ENCODE measurements around the gene SDCBP2. TPM values are rescaled to one million over a fixed set of nuclear protein-coding genes. Genes with fewer than 3 reads are reported as not detected.

The SDCBP2 gene
- total and polyA plus RNA-seq, 2 of the 13 experiments (the other 11 are each of a cell fraction or from before 2014, with no cell fraction given): 1.2 to 2.4 TPM

DNA sequence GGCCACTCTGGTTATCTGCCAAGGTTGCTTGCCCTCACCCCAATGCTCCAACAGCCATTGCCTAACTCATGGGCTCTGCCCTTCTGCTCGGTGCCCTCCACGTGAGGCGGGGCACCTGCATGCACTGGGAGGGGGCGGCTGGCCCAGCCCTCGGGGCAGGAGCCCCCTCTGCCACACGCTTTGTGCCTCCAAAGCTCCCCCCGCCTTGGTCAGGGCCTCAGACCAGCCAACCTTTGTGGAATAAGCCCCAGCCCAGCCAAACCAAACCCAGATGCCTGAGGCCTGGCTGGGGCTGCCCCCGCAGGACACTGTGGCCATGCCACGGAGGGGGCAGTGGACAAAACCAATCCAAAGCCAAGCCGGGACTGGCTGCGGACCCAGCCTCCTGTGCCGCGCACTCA lies 21.4 kb downstream of the SDCBP2 start:
- H3K27me3 ChIP-seq (ENCODE audit: control insufficient read depth in 1 of 2, insufficient read depth in 2 of 2, low read length in 2 of 2): peaks cover 11 to 40% of the 10 kb centered on the region in 2 experiments; a peak in 4 of 5 replicates
- ATAC-seq: no peak
- no peak for DNase-seq (ENCODE audit: low spot score)
- H3K27ac ChIP-seq (ENCODE audit: extremely low read length, insufficient read depth, low read length): no peak overlapping the region
- no peak overlapping the region for H3K4me2 ChIP-seq (ENCODE audit: low read depth, low read length)
- intact Hi-C loops (cut with micrococcal nuclease; ENCODE audit: unreplicated experiment): no loop called here
- no TSS peak for BruUV-seq (replicated peaks)
- ChIA-PET CTCF (ENCODE audit: low intra/inter-chr PET ratio, low total read pairs) (no interaction called here), POLR2A (no interaction called here)
- no peaks in the 10 kb centered on the region for H3K79me2 ChIP-seq (ENCODE audit: insufficient read depth, low read length)
- no peak overlapping the region for H2AFZ ChIP-seq (ENCODE audit: low read length)
- H3K4me1 ChIP-seq (ENCODE audit: insufficient read depth, low read length): no peaks in the 10 kb centered on the region
- H3K9me3 ChIP-seq (ENCODE audit: low read length): no peaks in the 10 kb centered on the region
- no peak for FAIRE-seq
- 71% methylated on average over 9 of the region's 13 CpGs for WGBS (ENCODE audit: low lambda C conversion rate)
- no peak for TF ChIP-seq NCOR1 (IDR thresholded peaks at IDR 0.05; ENCODE audit: borderline replicate concordance, low read length)
- H3K9ac ChIP-seq (ENCODE audit: insufficient read depth, low read depth, low read length): no peak overlapping the region
- no peak overlapping the region for H3K4me3 ChIP-seq (replicated peaks in 1 of 3; ENCODE audit: insufficient read depth in 1 of 3, low read depth in 2 of 3, low read length in 3 of 3)
- in situ Hi-C loops (cut with HindIII; ENCODE audit: extremely low pct_ligation_motif_present, low pct_unique_long_range_greater_than_20kb): no loop called here
- H4K20me1 ChIP-seq (ENCODE audit: insufficient read depth, low read length): no peaks in the 10 kb centered on the region
- no peaks in the 10 kb centered on the region for H3K36me3 ChIP-seq (replicated peaks in 1 of 2; ENCODE audit: control insufficient read depth in 1 of 2, insufficient read depth in 2 of 2, low read length in 2 of 2)

DNA sequence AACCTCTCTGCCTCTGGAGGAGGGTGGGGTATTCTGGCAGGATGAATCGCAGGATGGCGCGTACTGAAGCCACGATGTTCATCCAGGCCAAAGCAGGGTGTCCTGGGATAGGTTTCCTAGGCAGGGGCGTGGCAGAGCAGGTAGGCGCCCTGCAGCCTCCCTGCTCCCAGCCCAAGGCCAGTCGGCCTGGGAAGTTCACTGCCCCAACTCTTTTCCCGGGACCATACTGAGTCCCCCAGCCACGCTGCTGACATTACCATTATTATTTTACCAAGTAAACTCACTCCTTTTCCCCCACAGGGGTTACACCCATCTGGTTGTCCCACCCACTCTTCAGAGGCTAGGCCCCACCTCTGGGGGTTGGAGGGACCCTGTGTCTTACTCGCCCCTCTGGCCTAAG lies 21.8 kb downstream of the SDCBP2 start:
- ATAC-seq: no peak
- BruUV-seq (replicated peaks): no TSS peak

More for the DNA sequence above, 21.8 kb downstream of the SDCBP2 start:
- no peaks in the 10 kb centered on the region for H3K36me3 ChIP-seq (replicated peaks in 1 of 2; ENCODE audit: control insufficient read depth in 1 of 2, insufficient read depth in 2 of 2, low read length in 2 of 2)
- POLR2A ChIA-PET: no interaction called here
- no peak overlapping the region for H3K9ac ChIP-seq (ENCODE audit: insufficient read depth, low read depth, low read length)
- TF ChIP-seq ZNF350 (CRISPR knock-in tag; IDR thresholded peaks at IDR 0.05; ENCODE audit: borderline replicate concordance, low read depth) (no peak), ZBTB7B (CRISPR knock-in tag; IDR thresholded peaks at IDR 0.05) (no peak), SNRNP70 (IDR thresholded peaks at IDR 0.05; ENCODE audit: low read depth, low read length) (no peak), ELF4 (CRISPR knock-in tag; IDR thresholded peaks at IDR 0.05; ENCODE audit: borderline replicate concordance) (no peak), SP1 (IDR thresholded peaks at IDR 0.05) (no peak), SP1 (CRISPR knock-in tag; IDR thresholded peaks at IDR 0.05) (no peak), ZNF7 (CRISPR knock-in tag; IDR thresholded peaks at IDR 0.05) (no peak)
- TF ChIP-seq, protein P1, sequence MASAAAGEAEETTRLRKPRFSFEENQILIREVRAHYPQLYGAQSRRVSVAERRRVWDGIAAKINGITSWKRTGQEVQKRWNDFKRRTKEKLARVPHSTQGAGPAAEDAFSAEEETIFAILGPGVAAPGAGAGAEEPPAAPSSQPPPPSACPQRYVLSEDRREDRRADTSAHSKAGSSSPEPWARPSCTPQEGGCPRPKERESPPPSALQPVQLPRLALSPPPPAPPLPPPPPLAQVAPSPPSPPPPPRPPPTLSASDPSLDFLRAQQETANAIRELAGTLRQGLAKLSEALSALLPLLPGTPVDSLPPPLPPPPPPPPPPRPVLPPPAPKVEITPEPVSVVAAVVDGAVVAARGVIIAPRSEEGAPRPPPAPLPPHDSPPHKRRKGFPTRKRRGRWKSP (CRISPR knock-in tag; IDR thresholded peaks at IDR 0.05): no peak
- no peak overlapping the region for H2AFZ ChIP-seq (ENCODE audit: low read length)
- no peak for FAIRE-seq
- H3K4me3 ChIP-seq (replicated peaks in 1 of 3; ENCODE audit: insufficient read depth in 1 of 3, low read depth in 2 of 3, low read length in 3 of 3): no peak overlapping the region
- no peaks in the 10 kb centered on the region for H4K20me1 ChIP-seq (ENCODE audit: insufficient read depth, low read length)
- intact Hi-C loops (cut with micrococcal nuclease; ENCODE audit: unreplicated experiment) (no loop called here), in situ Hi-C loops (cut with HindIII; ENCODE audit: extremely low pct_ligation_motif_present, low pct_unique_long_range_greater_than_20kb) (no loop called here)
- peaks cover 10 to 40% of the 10 kb centered on the region in 2 experiments; a peak in 4 of 5 replicates for H3K27me3 ChIP-seq (ENCODE audit: control insufficient read depth in 1 of 2, insufficient read depth in 2 of 2, low read length in 2 of 2)
- DNase-seq (ENCODE audit: low spot score): no peak
- H3K9me3 ChIP-seq (ENCODE audit: low read length): no peaks in the 10 kb centered on the region
- H3K4me2 ChIP-seq (ENCODE audit: low read depth, low read length): no peak overlapping the region
- 42% methylated on average over 10 of the region's 10 CpGs for WGBS (ENCODE audit: low lambda C conversion rate)
- no peaks in the 10 kb centered on the region for H3K79me2 ChIP-seq (ENCODE audit: insufficient read depth, low read length)
- no peak overlapping the region for H3K27ac ChIP-seq (ENCODE audit: extremely low read length, insufficient read depth, low read length)
- no peaks in the 10 kb centered on the region for H3K4me1 ChIP-seq (ENCODE audit: insufficient read depth, low read length)
- CTCF ChIA-PET (ENCODE audit: low intra/inter-chr PET ratio, low total read pairs): no interaction called here
